ENCODE data around the gene CANT1. TPM values are rescaled to one million over a fixed set of nuclear protein-coding genes. Genes with fewer than 3 reads are reported as not detected.

CANT1 gene
- total RNA-seq, 1 experiment from 2014 or later: 33.0 TPM

DNA sequence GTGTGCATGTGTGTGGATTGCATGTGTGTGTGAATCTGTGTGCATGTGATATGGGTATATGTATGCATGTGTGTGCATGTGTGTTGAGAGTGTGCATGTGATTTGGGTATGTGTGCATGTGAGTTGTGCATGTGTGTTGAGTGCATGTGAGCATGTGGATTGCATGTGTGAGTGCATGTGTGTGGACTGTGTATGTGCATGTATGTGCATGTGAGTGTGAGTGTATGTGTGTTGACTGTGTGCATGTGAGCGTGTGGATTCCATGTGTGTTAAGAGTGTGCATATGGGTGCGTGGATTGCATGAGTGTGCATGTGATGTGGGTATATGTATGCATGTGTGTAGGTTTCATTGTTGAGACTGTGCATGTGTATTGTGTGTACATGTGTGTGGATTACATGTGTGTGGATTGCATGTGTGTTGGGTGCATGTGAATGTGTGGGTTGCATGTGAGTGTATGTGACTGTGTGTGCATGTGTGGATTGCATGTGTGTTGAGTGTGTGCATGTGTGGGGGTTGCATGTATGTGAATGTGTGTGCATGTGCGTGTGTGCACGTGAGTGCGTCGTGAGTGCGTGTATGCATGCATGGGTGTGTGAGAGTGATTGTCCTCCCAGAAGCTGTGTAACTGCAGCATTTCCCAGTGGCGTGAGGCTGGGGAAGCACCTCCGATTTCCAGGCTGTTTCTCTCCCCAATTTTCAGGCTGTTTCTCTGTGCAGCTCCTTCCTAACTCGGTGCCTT lies 33.8 kb upstream of the CANT1 start:
- Histone ChIP-seq H3K23ac (ENCODE audit: insufficient read length, low read depth, low read length) (no peak overlapping the region), H4K5ac (ENCODE audit: insufficient read length, low read depth, low read length) (no peak overlapping the region), H2AK5ac (ENCODE audit: insufficient read length, low read length) (no peak overlapping the region), H3K27ac (ENCODE audit: insufficient read length, low read depth, low read length) (no peak overlapping the region), H2BK20ac (ENCODE audit: low read depth, low read length, poor library complexity, severe bottlenecking) (no peak overlapping the region), H4K20me1 (ENCODE audit: control insufficient read depth, insufficient read depth, insufficient read length) (peaks cover 2% of the 10 kb centered on the region), H4K91ac (ENCODE audit: insufficient read length, low read depth, low read length) (no peak overlapping the region), H2BK5ac (ENCODE audit: insufficient read length, low read length) (no peak overlapping the region), H2BK15ac (ENCODE audit: low read depth, low read length) (no peak overlapping the region), H3K4me2 (ENCODE audit: insufficient read depth, insufficient read length, low read length) (no peak overlapping the region), H3K79me2 (ENCODE audit: insufficient read depth, low read length) (no peaks in the 10 kb centered on the region), H3K4ac (ENCODE audit: low read depth, low read length) (no peak overlapping the region), H3K27me3 (ENCODE audit: insufficient read depth, low read length) (no peaks in the 10 kb centered on the region), H3K4me1 (ENCODE audit: insufficient read depth, low read length) (no peaks in the 10 kb centered on the region), H2BK120ac (ENCODE audit: low read depth, low read length, poor library complexity, severe bottlenecking) (no peak overlapping the region), H4K8ac (replicated peaks; ENCODE audit: insufficient read length, low read depth, low read length) (peak overlapping the region; percentile 1), H3K14ac (ENCODE audit: insufficient read depth, low read length) (no peak overlapping the region), H3K56ac (ENCODE audit: insufficient read length, low read depth, low read length) (no peak overlapping the region), H3T11ph (ENCODE audit: low read length) (no peak overlapping the region), H3K79me1 (ENCODE audit: insufficient read depth, low read depth, low read length, poor library complexity, severe bottlenecking) (no peaks in the 10 kb centered on the region), H2AFZ (ENCODE audit: low read length) (no peak overlapping the region), H3K23me2 (ENCODE audit: insufficient read length, low read depth, low read length, poor library complexity, severe bottlenecking) (no peaks in the 10 kb centered on the region), H3K9ac (ENCODE audit: extremely low read depth, insufficient read length, low read length) (no peak overlapping the region), H3K18ac (ENCODE audit: insufficient read length, low read depth, low read length) (no peak overlapping the region), H2BK12ac (ENCODE audit: insufficient read length, low read depth, low read length) (no peak overlapping the region), H3K9me3 (ENCODE audit: control insufficient read depth, low read depth, low read length) (no peaks in the 10 kb centered on the region)
- Mint-ChIP-seq H3K27me3 (ENCODE audit: low read depth) (peaks cover 76% of the 10 kb centered on the region), H3K36me3 (ENCODE audit: insufficient read depth in 1 of 3, low read depth in 3 of 3) (no peaks in the 10 kb centered on the region; a peak in 1 of 7 replicates), H3K4me3 (no peak overlapping the region), H3K9me3 (peaks cover 4 to 11% of the 10 kb centered on the region in 2 experiments; a peak in 4 of 5 replicates), H3K27ac (peak overlapping the region in 1 of 3 experiments; percentile 9; a peak in 1 of 7 replicates), H3K4me1 (peaks cover 0 to 14% of the 10 kb centered on the region in 2 experiments; a peak in 2 of 4 replicates)
- DNase-seq: no peak
- WGBS (ENCODE audit: extremely low coverage, insufficient read length, low lambda C conversion rate): no CpG with 5 or more reads among the region's 10 CpGs
- TF ChIP-seq, protein P1, sequence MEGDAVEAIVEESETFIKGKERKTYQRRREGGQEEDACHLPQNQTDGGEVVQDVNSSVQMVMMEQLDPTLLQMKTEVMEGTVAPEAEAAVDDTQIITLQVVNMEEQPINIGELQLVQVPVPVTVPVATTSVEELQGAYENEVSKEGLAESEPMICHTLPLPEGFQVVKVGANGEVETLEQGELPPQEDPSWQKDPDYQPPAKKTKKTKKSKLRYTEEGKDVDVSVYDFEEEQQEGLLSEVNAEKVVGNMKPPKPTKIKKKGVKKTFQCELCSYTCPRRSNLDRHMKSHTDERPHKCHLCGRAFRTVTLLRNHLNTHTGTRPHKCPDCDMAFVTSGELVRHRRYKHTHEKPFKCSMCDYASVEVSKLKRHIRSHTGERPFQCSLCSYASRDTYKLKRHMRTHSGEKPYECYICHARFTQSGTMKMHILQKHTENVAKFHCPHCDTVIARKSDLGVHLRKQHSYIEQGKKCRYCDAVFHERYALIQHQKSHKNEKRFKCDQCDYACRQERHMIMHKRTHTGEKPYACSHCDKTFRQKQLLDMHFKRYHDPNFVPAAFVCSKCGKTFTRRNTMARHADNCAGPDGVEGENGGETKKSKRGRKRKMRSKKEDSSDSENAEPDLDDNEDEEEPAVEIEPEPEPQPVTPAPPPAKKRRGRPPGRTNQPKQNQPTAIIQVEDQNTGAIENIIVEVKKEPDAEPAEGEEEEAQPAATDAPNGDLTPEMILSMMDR (conservative IDR thresholded peaks at IDR 0.05): no peak
